Smooth muscle cell (in vitro differentiated cells): ENCODE data around the gene CUTA. TPM values are rescaled to one million over a fixed set of nuclear protein-coding genes. Genes with fewer than 3 reads are reported as not detected.

Source experiments
- DNase-seq: peaks from one replicate; lab custom pipeline; 2025; ENCODE audit not compliant: unreplicated experiment; lab: John Stamatoyannopoulos, UW
- H2AFZ ChIP-seq: fragments of 200-600 bp; sonication (generic); 2 replicates; pipeline ENCODE4 v1.6.0; 2016; ENCODE audit warnings: antibody characterized with exemption, low read depth, mild to moderate bottlenecking
- H3F3A ChIP-seq: fragments of 200-600 bp; sonication (generic); 2 replicates; pipeline ENCODE4 v1.6.0; 2017; ENCODE audit warnings: antibody characterized with exemption, low read depth
- H3K27ac ChIP-seq: fragments of 200-600 bp; sonication (generic); 2 replicates; pipeline ENCODE4 v1.5.1; 2016; ENCODE audit warnings: low read depth, mild to moderate bottlenecking
- H3K27me3 ChIP-seq: fragments of 200-600 bp; sonication (generic); 2 replicates; pipeline ENCODE4 v1.6.1; 2016; ENCODE audit warnings: low read depth, mild to moderate bottlenecking
- H3K36me3 ChIP-seq: fragments of 200-600 bp; sonication (generic); 2 replicates; pipeline ENCODE4 v1.5.1; 2016; ENCODE audit warnings: low read depth
- H3K4me1 ChIP-seq: fragments of 200-600 bp; sonication (generic); 2 replicates; pipeline ENCODE4 v1.5.1; 2016; ENCODE audit warnings: low read depth
- H3K4me2 ChIP-seq: fragments of 200-600 bp; sonication (generic); 2 replicates; pipeline ENCODE4 v1.6.0; 2016; ENCODE audit warnings: mild to moderate bottlenecking
- H3K4me3 ChIP-seq: fragments of 200-600 bp; sonication (generic); 2 replicates; pipeline ENCODE4 v1.5.1; 2016; ENCODE audit warnings: mild to moderate bottlenecking
- H3K79me2 ChIP-seq: fragments of 200-600 bp; sonication (generic); 2 replicates; pipeline ENCODE4 v1.6.0; 2016; ENCODE audit warnings: low read depth, mild to moderate bottlenecking
- H3K9ac ChIP-seq: fragments of 200-600 bp; sonication (generic); 2 replicates; pipeline ENCODE4 v1.6.0; 2016; ENCODE audit warnings: low read depth
- H3K9me3 ChIP-seq: fragments of 200-600 bp; sonication (generic); replicated peaks from 2 replicates; pipeline ENCODE4 v1.5.1; 2016; ENCODE audit warnings: low read depth
- H4K20me1 ChIP-seq: fragments of 200-600 bp; sonication (generic); 2 replicates; pipeline ENCODE4 v1.6.0; 2016; ENCODE audit warnings: low read depth
- WGBS: methylation state at CpG from one replicate; pipeline ENCODE4 v1.1.7; 2016; ENCODE audit warnings: low lambda C conversion rate; 5-methylcytosine and 5-hydroxymethylcytosine counted together
- polyA plus RNA-seq: library from polyadenylated mRNA; unstranded; fragments of >200 nt; fragmentation: Nextera tagmentation; extraction: Ambion mirVana; gene quantifications from 2 replicates; pipeline ENCODE4 v1.2.1, GENCODE V29; 2016
- total RNA-seq: library from RNA; depleted of rRNA; stranded (reverse); fragments of >200 nt; gene quantifications from 2 replicates; pipeline ENCODE4 v1.2.3, GENCODE V29; 2014
- TF ChIP-seq, protein P1 (sequence below): fragments of 200-600 bp; sonication (generic); IDR thresholded peaks from 2 replicates; pipeline ENCODE4 v1.5.1; 2017; ENCODE audit warnings: borderline replicate concordance, mild to moderate bottlenecking, antibody characterized with exemption; ENCODE audit not compliant: insufficient read depth, poor library complexity, severe bottlenecking

CUTA gene
- total and polyA plus RNA-seq, 2 experiments from 2014 or later = 173 to 289 TPM

DNA sequence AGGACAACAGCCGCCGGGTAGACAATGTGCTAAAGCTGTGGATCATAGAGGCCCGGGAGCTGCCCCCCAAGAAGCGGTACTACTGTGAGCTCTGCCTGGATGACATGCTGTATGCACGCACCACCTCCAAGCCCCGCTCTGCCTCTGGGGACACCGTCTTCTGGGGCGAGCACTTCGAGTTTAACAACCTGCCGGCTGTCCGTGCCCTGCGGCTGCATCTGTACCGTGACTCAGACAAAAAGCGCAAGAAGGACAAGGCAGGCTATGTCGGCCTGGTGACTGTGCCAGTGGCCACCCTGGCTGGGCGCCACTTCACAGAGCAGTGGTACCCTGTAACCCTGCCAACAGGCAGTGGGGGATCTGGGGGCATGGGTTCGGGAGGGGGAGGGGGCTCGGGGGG is 19.8 kb upstream of the CUTA start:
- 99% methylated on average over 18 of the region's 18 CpGs for WGBS
- H3K36me3 ChIP-seq = peaks cover 5% of the 10 kb centered on the region
- no peak overlapping the region for H2AFZ ChIP-seq
- H3K9me3 ChIP-seq = no peaks in the 10 kb centered on the region
- no peak overlapping the region for H3K9ac ChIP-seq
- H4K20me1 ChIP-seq = peaks cover 18% of the 10 kb centered on the region
- no peaks in the 10 kb centered on the region for H3F3A ChIP-seq
- no peak overlapping the region for H3K4me2 ChIP-seq
- H3K4me3 ChIP-seq = no peak overlapping the region
- no peaks in the 10 kb centered on the region for H3K27me3 ChIP-seq
- no peak for DNase-seq
- H3K27ac ChIP-seq = no peak overlapping the region
- peaks cover 8% of the 10 kb centered on the region for H3K4me1 ChIP-seq
- TF ChIP-seq, protein P1, sequence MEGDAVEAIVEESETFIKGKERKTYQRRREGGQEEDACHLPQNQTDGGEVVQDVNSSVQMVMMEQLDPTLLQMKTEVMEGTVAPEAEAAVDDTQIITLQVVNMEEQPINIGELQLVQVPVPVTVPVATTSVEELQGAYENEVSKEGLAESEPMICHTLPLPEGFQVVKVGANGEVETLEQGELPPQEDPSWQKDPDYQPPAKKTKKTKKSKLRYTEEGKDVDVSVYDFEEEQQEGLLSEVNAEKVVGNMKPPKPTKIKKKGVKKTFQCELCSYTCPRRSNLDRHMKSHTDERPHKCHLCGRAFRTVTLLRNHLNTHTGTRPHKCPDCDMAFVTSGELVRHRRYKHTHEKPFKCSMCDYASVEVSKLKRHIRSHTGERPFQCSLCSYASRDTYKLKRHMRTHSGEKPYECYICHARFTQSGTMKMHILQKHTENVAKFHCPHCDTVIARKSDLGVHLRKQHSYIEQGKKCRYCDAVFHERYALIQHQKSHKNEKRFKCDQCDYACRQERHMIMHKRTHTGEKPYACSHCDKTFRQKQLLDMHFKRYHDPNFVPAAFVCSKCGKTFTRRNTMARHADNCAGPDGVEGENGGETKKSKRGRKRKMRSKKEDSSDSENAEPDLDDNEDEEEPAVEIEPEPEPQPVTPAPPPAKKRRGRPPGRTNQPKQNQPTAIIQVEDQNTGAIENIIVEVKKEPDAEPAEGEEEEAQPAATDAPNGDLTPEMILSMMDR = no peak
- H3K79me2 ChIP-seq = peaks cover 4% of the 10 kb centered on the region

DNA sequence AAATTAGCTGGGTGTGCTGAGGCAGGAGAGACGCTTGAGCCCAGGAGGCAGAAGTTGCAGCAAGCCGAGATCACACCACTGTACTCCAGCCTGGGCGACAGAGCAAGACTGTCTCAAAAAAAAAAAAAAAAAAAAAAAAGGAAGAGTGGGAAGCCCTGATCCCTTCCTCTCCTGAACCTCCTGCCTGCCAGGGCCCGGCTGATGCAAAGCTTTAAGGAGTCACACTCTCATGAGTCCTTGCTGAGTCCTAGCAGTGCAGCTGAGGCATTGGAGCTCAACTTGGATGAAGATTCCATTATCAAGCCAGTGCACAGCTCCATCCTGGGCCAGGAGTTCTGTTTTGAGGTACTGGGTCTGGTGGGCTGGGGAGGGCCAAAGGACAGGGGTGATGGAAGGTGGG is 17.1 kb upstream of the CUTA start:
- Histone ChIP-seq H3K27me3 (no peaks in the 10 kb centered on the region), H3K4me3 (no peak overlapping the region), H3K27ac (no peak overlapping the region), H3K9me3 (no peaks in the 10 kb centered on the region), H3K4me2 (no peak overlapping the region), H3K4me1 (peaks cover 19% of the 10 kb centered on the region), H3K9ac (no peak overlapping the region), H4K20me1 (peaks cover 45% of the 10 kb centered on the region), H2AFZ (no peak overlapping the region), H3K36me3 (peaks cover 5% of the 10 kb centered on the region), H3F3A (no peaks in the 10 kb centered on the region), H3K79me2 (peaks cover 13% of the 10 kb centered on the region)
- no peak for DNase-seq
- 92% methylated on average over 4 of the region's 4 CpGs for WGBS
- TF ChIP-seq, protein P1 = no peak

DNA sequence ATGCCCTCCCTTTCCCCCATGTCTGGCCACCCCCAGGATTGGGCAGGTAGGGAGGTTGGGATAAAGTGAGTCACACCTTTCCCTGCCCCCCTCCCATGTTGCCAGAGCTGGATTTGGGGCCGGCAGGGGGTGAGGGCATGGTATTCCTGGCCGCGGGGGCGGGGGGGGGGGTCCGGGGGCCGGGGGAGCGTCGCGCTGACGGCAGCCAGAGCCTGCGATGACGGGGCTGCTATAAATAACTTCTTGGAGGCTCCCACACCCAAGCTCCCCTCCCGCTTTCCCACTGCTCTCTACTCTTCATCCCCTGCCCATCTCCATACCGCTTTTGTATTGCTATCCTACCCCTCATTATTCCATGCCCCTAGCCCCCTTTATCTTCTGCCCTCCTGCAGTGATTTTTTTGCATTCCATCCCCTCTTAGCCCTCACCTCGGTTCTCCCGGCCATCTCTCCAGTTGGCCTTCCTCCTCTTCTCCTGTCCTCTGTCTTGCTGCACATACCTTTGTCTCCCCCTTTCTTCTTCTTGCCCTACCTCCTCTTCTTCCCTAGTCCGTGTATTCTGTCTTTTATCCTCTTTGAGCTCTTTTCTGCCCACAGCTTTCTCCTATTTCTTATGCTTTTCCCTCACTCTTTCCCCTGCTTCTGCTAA is 15.8 kb upstream of the CUTA start:
- peak overlapping the region; percentile 17 for H3K27ac ChIP-seq
- peaks cover 58% of the 10 kb centered on the region for H4K20me1 ChIP-seq
- 21% methylated on average over 4 of the region's 17 CpGs for WGBS
- no peak overlapping the region for H2AFZ ChIP-seq
- peaks cover 19% of the 10 kb centered on the region for H3K4me1 ChIP-seq
- DNase-seq = no peak
- H3K9ac ChIP-seq = peak overlapping the region; percentile 18
- TF ChIP-seq, protein P1 = no peak
- H3K4me2 ChIP-seq = peak overlapping the region; percentile 48
- H3K36me3 ChIP-seq = peaks cover 5% of the 10 kb centered on the region
- no peaks in the 10 kb centered on the region for H3K9me3 ChIP-seq
- H3F3A ChIP-seq = no peaks in the 10 kb centered on the region
- H3K4me3 ChIP-seq = no peak overlapping the region
- no peaks in the 10 kb centered on the region for H3K27me3 ChIP-seq
- H3K79me2 ChIP-seq = peaks cover 22% of the 10 kb centered on the region

DNA sequence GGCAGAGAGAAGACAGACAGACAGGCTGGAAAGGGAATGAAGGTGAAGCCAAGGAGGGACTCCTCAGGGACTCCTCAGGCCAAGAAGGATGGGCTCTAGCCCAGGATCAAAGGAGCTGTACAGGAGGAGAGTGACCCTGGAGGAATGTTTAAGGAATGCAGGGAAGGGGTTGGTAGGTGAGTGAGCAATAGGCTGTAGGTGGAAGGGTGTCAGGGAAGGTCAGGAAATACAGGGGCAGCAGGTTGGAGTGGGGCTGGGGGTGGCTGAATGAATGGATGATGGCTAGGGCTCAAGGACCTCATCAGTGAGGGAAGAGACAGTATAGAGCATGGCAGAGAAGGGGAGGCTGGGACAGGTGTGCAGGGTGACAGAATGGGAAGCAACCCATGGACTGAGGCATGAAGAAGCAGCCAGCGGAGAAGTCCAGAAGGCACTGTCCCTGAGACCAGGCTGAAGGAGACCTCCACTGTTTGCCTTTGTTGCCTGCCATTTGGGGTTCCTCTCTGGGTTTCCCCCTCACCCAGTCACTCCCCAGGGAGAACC is 15.2 kb upstream of the CUTA start:
- Histone ChIP-seq H3K79me2 (peaks cover 26% of the 10 kb centered on the region), H3K9ac (no peak overlapping the region), H3K4me2 (no peak overlapping the region), H3K9me3 (no peaks in the 10 kb centered on the region), H3K4me3 (no peak overlapping the region), H4K20me1 (peaks cover 64% of the 10 kb centered on the region), H3K36me3 (peaks cover 5% of the 10 kb centered on the region), H3K4me1 (peaks cover 22% of the 10 kb centered on the region), H3K27ac (no peak overlapping the region), H3K27me3 (no peaks in the 10 kb centered on the region), H2AFZ (no peak overlapping the region), H3F3A (no peaks in the 10 kb centered on the region)
- TF ChIP-seq, protein P1 = no peak
- no CpG with 5 or more reads among the region's 1 CpG for WGBS
- no peak for DNase-seq
